Measurements from ENCODE around the gene NECAB2.

The NECAB2 gene

GRCh38 chr16:83930730-83931500 is 37.1 kb upstream of the NECAB2 start:
- Histone ChIP-seq H3K27me3 (replicated peaks; ENCODE audit: control insufficient read depth, insufficient read depth, low read length) (peaks cover 11% of the 10 kb centered on the region), H3K9me3 (ENCODE audit: control insufficient read depth, low read length) (no peaks in the 10 kb centered on the region), H3K4me1 (ENCODE audit: control insufficient read depth, insufficient read depth, low read length) (peaks cover 39% of the 10 kb centered on the region), H3K4me3 (ENCODE audit: low read length) (no peak overlapping the region), H3K9ac (ENCODE audit: low read length) (no peak overlapping the region), H3K36me3 (ENCODE audit: control insufficient read depth, insufficient read depth, low read length, severe bottlenecking) (no peaks in the 10 kb centered on the region)
- DNase-seq (ENCODE audit: low read depth) = no peak

DNA sequence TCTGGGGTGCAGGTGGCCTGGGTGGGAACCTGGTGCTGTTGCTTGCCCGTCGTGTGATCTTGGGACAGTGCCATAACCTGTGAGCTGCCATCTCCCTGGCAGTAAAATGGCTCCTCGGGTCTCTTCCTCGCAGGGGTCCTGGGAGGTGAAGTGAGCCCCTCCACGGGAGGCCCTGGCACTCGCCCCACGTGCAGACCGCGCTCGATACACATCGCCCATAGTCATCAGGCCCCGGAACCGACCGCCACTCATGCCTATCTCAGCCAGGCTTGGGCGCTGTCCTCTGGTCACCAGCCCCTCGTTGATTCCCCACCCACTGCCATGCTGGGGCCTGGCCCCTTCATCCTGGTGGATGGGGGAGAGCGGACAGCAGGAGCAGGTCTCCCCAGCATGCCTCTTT is 36.5 kb upstream of the NECAB2 start:
- H3K4me1 ChIP-seq (ENCODE audit: control insufficient read depth, insufficient read depth, low read length) = peaks cover 32% of the 10 kb centered on the region
- no peak overlapping the region for H3K4me3 ChIP-seq (ENCODE audit: low read length)
- no peak overlapping the region for H3K9ac ChIP-seq (ENCODE audit: low read length)
- no peak for DNase-seq (ENCODE audit: low read depth)
- H3K36me3 ChIP-seq (ENCODE audit: control insufficient read depth, insufficient read depth, low read length, severe bottlenecking) = no peaks in the 10 kb centered on the region
- no peaks in the 10 kb centered on the region for H3K9me3 ChIP-seq (ENCODE audit: control insufficient read depth, low read length)
- H3K27me3 ChIP-seq (replicated peaks; ENCODE audit: control insufficient read depth, insufficient read depth, low read length) = peaks cover 11% of the 10 kb centered on the region

- no peak for DNase-seq (ENCODE audit: low read depth)
- Histone ChIP-seq H3K4me3 (ENCODE audit: low read length) (no peak overlapping the region), H3K9me3 (ENCODE audit: control insufficient read depth, low read length) (no peaks in the 10 kb centered on the region), H3K36me3 (ENCODE audit: control insufficient read depth, insufficient read depth, low read length, severe bottlenecking) (no peaks in the 10 kb centered on the region), H3K4me1 (ENCODE audit: control insufficient read depth, insufficient read depth, low read length) (peaks cover 25% of the 10 kb centered on the region), H3K9ac (ENCODE audit: low read length) (no peak overlapping the region), H3K27me3 (replicated peaks; ENCODE audit: control insufficient read depth, insufficient read depth, low read length) (peaks cover 15% of the 10 kb centered on the region)
Observed at GRCh38 chr16:83932304-83932703, 35.7 kb upstream of the NECAB2 start.

- H3K36me3 ChIP-seq (ENCODE audit: control insufficient read depth, insufficient read depth, low read length, severe bottlenecking) = no peaks in the 10 kb centered on the region
- DNase-seq (ENCODE audit: low read depth) = no peak
- H3K4me3 ChIP-seq (ENCODE audit: low read length) = no peak overlapping the region
- H3K27me3 ChIP-seq (replicated peaks; ENCODE audit: control insufficient read depth, insufficient read depth, low read length) = peaks cover 19% of the 10 kb centered on the region
- H3K9me3 ChIP-seq (ENCODE audit: control insufficient read depth, low read length) = no peaks in the 10 kb centered on the region
- peaks cover 17% of the 10 kb centered on the region for H3K4me1 ChIP-seq (ENCODE audit: control insufficient read depth, insufficient read depth, low read length)
- no peak overlapping the region for H3K9ac ChIP-seq (ENCODE audit: low read length)
Observed at GRCh38 chr16:83932955-83933673, 34.9 kb upstream of the NECAB2 start.

GRCh38 chr16:83933885-83934683 is 34.0 kb upstream of the NECAB2 start:
- H3K27me3 ChIP-seq (replicated peaks; ENCODE audit: control insufficient read depth, insufficient read depth, low read length) = peaks cover 19% of the 10 kb centered on the region
- H3K9ac ChIP-seq (ENCODE audit: low read length) = no peak overlapping the region
- no peak for DNase-seq (ENCODE audit: low read depth)
- peaks cover 9% of the 10 kb centered on the region for H3K4me1 ChIP-seq (ENCODE audit: control insufficient read depth, insufficient read depth, low read length)
- no peaks in the 10 kb centered on the region for H3K36me3 ChIP-seq (ENCODE audit: control insufficient read depth, insufficient read depth, low read length, severe bottlenecking)
- no peaks in the 10 kb centered on the region for H3K9me3 ChIP-seq (ENCODE audit: control insufficient read depth, low read length)
- H3K4me3 ChIP-seq (ENCODE audit: low read length) = no peak overlapping the region

GRCh38 chr16:83934684-83934977 is 33.4 kb upstream of the NECAB2 start:
- DNase-seq (ENCODE audit: low read depth) = no peak
- Histone ChIP-seq H3K4me3 (ENCODE audit: low read length) (no peak overlapping the region), H3K4me1 (ENCODE audit: control insufficient read depth, insufficient read depth, low read length) (peaks cover 9% of the 10 kb centered on the region), H3K9me3 (ENCODE audit: control insufficient read depth, low read length) (no peaks in the 10 kb centered on the region), H3K27me3 (replicated peaks; ENCODE audit: control insufficient read depth, insufficient read depth, low read length) (peaks cover 19% of the 10 kb centered on the region), H3K36me3 (ENCODE audit: control insufficient read depth, insufficient read depth, low read length, severe bottlenecking) (no peaks in the 10 kb centered on the region), H3K9ac (ENCODE audit: low read length) (no peak overlapping the region)

DNA sequence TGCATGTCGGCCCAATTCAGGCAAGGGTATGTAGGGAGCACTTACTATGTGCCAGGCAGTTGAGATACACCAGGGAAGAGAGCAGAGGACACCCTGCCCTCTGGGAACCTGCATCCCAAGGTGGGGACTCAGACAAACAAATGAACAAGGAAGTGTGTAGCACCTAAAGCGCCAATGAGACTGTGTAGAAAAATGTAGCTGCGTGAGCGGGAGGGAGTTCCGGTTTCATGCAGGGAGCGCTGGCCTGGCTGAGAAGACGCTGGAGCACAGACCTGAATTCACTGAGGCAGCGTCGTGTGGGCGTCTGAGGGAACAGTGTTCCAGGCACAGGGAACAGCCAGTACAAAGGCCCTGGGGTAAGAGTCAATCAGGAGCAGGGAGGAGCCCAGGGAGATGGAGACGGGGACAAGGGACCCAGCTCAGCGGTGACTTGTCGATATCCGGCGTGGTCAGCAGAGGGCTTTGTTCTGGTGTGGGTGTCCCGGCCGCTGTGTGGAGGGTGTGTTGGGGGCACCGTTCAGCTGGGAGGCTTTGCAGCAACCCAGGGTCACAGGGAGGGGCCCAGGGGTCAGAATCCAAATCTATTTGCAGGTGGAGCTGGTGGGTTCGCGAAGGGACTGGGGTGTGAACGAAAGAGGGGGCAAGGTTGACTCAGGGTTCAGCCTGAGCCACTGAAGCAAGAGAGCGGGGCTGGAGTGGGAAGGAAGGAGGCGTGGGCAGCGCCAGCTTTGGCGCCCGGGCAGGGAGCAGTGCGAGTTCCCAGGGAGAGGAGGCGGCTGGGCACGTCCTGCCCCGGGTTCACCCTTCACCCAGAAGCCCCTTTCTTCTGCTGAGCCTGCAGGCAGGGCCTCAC is 32.8 kb upstream of the NECAB2 start:
- Histone ChIP-seq H3K4me3 (ENCODE audit: low read length) (no peak overlapping the region), H3K36me3 (ENCODE audit: control insufficient read depth, insufficient read depth, low read length, severe bottlenecking) (no peaks in the 10 kb centered on the region), H3K27me3 (replicated peaks; ENCODE audit: control insufficient read depth, insufficient read depth, low read length) (peaks cover 20% of the 10 kb centered on the region), H3K9ac (ENCODE audit: low read length) (no peak overlapping the region), H3K9me3 (ENCODE audit: control insufficient read depth, low read length) (no peaks in the 10 kb centered on the region), H3K4me1 (ENCODE audit: control insufficient read depth, insufficient read depth, low read length) (peaks cover 9% of the 10 kb centered on the region)
- no peak for DNase-seq (ENCODE audit: low read depth)

DNA sequence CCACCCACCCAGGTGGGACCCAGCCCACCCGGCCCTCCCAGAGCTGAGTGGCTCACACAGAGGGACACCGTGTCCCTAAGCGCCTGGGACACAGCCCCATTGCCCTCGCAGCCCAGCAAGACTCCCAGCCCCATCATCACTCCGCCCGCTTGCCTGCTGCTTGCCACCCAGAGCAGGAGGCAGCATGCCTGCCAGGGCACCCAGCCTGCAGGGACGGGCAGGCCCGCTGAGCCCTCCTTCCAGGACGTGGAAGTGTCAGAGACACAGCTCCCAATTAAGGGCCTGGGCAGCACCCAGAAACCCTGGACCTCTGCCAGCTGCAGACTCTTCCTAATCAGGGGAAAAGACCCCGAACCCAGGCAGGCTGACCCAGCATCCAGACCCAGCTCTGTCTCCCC is 32.2 kb upstream of the NECAB2 start:
- Histone ChIP-seq H3K36me3 (ENCODE audit: control insufficient read depth, insufficient read depth, low read length, severe bottlenecking) (no peaks in the 10 kb centered on the region), H3K9ac (ENCODE audit: low read length) (no peak overlapping the region), H3K4me3 (ENCODE audit: low read length) (no peak overlapping the region), H3K4me1 (ENCODE audit: control insufficient read depth, insufficient read depth, low read length) (peaks cover 9% of the 10 kb centered on the region), H3K27me3 (replicated peaks; ENCODE audit: control insufficient read depth, insufficient read depth, low read length) (peaks cover 26% of the 10 kb centered on the region), H3K9me3 (ENCODE audit: control insufficient read depth, low read length) (no peaks in the 10 kb centered on the region)
- DNase-seq (ENCODE audit: low read depth) = no peak

GRCh38 chr16:83936581-83937165 is 31.4 kb upstream of the NECAB2 start:
- H3K27me3 ChIP-seq (replicated peaks; ENCODE audit: control insufficient read depth, insufficient read depth, low read length) = peaks cover 29% of the 10 kb centered on the region
- H3K4me3 ChIP-seq (ENCODE audit: low read length) = no peak overlapping the region
- DNase-seq (ENCODE audit: low read depth) = no peak
- peaks cover 9% of the 10 kb centered on the region for H3K4me1 ChIP-seq (ENCODE audit: control insufficient read depth, insufficient read depth, low read length)
- H3K9ac ChIP-seq (ENCODE audit: low read length) = no peak overlapping the region
- no peaks in the 10 kb centered on the region for H3K9me3 ChIP-seq (ENCODE audit: control insufficient read depth, low read length)
- H3K36me3 ChIP-seq (ENCODE audit: control insufficient read depth, insufficient read depth, low read length, severe bottlenecking) = no peaks in the 10 kb centered on the region

DNA sequence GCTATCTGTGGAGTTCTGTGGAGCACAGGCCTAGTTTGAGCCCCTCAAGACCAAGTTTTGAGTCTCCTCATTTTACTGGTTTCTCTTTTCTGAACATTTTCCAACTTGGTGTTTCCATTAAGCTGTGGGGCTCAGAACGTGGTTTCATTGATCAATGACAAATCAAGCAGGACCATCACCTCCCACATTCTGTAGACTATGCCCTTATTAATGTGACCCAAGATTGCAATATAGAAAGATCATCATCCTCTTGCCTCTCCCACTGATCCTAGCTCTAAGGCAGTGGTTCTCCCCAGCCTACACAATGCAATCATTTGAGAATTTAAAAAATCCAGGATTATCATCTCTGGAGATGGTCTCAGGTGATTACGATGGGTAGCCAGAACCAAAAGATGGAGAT is 30.8 kb upstream of the NECAB2 start:
- DNase-seq (ENCODE audit: low read depth) = no peak
- Histone ChIP-seq H3K9me3 (ENCODE audit: control insufficient read depth, low read length) (no peaks in the 10 kb centered on the region), H3K4me1 (ENCODE audit: control insufficient read depth, insufficient read depth, low read length) (peaks cover 9% of the 10 kb centered on the region), H3K9ac (ENCODE audit: low read length) (no peak overlapping the region), H3K4me3 (ENCODE audit: low read length) (no peak overlapping the region), H3K27me3 (replicated peaks; ENCODE audit: control insufficient read depth, insufficient read depth, low read length) (peaks cover 31% of the 10 kb centered on the region), H3K36me3 (ENCODE audit: control insufficient read depth, insufficient read depth, low read length, severe bottlenecking) (no peaks in the 10 kb centered on the region)
